Smooth muscle cell (in vitro differentiated cells): ENCODE data around the gene PLXNA1. TPM values are rescaled to one million over a fixed set of nuclear protein-coding genes. Genes with fewer than 3 reads are reported as not detected.

Experiments used
- DNase-seq: peaks from one replicate; lab custom pipeline; 2025; ENCODE audit not compliant: unreplicated experiment; lab: John Stamatoyannopoulos, UW
- H2AFZ ChIP-seq: fragments of 200-600 bp; sonication (generic); 2 replicates; pipeline ENCODE4 v1.6.0; 2016; ENCODE audit warnings: antibody characterized with exemption, low read depth, mild to moderate bottlenecking
- H3F3A ChIP-seq: fragments of 200-600 bp; sonication (generic); 2 replicates; pipeline ENCODE4 v1.6.0; 2017; ENCODE audit warnings: antibody characterized with exemption, low read depth
- H3K27ac ChIP-seq: fragments of 200-600 bp; sonication (generic); 2 replicates; pipeline ENCODE4 v1.5.1; 2016; ENCODE audit warnings: low read depth, mild to moderate bottlenecking
- H3K27me3 ChIP-seq: fragments of 200-600 bp; sonication (generic); 2 replicates; pipeline ENCODE4 v1.6.1; 2016; ENCODE audit warnings: low read depth, mild to moderate bottlenecking
- H3K36me3 ChIP-seq: fragments of 200-600 bp; sonication (generic); 2 replicates; pipeline ENCODE4 v1.5.1; 2016; ENCODE audit warnings: low read depth
- H3K4me1 ChIP-seq: fragments of 200-600 bp; sonication (generic); 2 replicates; pipeline ENCODE4 v1.5.1; 2016; ENCODE audit warnings: low read depth
- H3K4me2 ChIP-seq: fragments of 200-600 bp; sonication (generic); 2 replicates; pipeline ENCODE4 v1.6.0; 2016; ENCODE audit warnings: mild to moderate bottlenecking
- H3K4me3 ChIP-seq: fragments of 200-600 bp; sonication (generic); 2 replicates; pipeline ENCODE4 v1.5.1; 2016; ENCODE audit warnings: mild to moderate bottlenecking
- H3K79me2 ChIP-seq: fragments of 200-600 bp; sonication (generic); 2 replicates; pipeline ENCODE4 v1.6.0; 2016; ENCODE audit warnings: low read depth, mild to moderate bottlenecking
- H3K9ac ChIP-seq: fragments of 200-600 bp; sonication (generic); 2 replicates; pipeline ENCODE4 v1.6.0; 2016; ENCODE audit warnings: low read depth
- H3K9me3 ChIP-seq: fragments of 200-600 bp; sonication (generic); replicated peaks from 2 replicates; pipeline ENCODE4 v1.5.1; 2016; ENCODE audit warnings: low read depth
- H4K20me1 ChIP-seq: fragments of 200-600 bp; sonication (generic); 2 replicates; pipeline ENCODE4 v1.6.0; 2016; ENCODE audit warnings: low read depth
- WGBS: methylation state at CpG from one replicate; pipeline ENCODE4 v1.1.7; 2016; ENCODE audit warnings: low lambda C conversion rate; 5-methylcytosine and 5-hydroxymethylcytosine counted together
- polyA plus RNA-seq: library from polyadenylated mRNA; unstranded; fragments of >200 nt; fragmentation: Nextera tagmentation; extraction: Ambion mirVana; gene quantifications from 2 replicates; pipeline ENCODE4 v1.2.1, GENCODE V29; 2016
- total RNA-seq: library from RNA; depleted of rRNA; stranded (reverse); fragments of >200 nt; gene quantifications from 2 replicates; pipeline ENCODE4 v1.2.3, GENCODE V29; 2014
- TF ChIP-seq, protein P1 (sequence below): fragments of 200-600 bp; sonication (generic); IDR thresholded peaks from 2 replicates; pipeline ENCODE4 v1.5.1; 2017; ENCODE audit warnings: borderline replicate concordance, mild to moderate bottlenecking, antibody characterized with exemption; ENCODE audit not compliant: insufficient read depth, poor library complexity, severe bottlenecking

Gene PLXNA1
- total and polyA plus RNA-seq, 2 experiments from 2014 or later = 37.9 to 50.8 TPM

DNA sequence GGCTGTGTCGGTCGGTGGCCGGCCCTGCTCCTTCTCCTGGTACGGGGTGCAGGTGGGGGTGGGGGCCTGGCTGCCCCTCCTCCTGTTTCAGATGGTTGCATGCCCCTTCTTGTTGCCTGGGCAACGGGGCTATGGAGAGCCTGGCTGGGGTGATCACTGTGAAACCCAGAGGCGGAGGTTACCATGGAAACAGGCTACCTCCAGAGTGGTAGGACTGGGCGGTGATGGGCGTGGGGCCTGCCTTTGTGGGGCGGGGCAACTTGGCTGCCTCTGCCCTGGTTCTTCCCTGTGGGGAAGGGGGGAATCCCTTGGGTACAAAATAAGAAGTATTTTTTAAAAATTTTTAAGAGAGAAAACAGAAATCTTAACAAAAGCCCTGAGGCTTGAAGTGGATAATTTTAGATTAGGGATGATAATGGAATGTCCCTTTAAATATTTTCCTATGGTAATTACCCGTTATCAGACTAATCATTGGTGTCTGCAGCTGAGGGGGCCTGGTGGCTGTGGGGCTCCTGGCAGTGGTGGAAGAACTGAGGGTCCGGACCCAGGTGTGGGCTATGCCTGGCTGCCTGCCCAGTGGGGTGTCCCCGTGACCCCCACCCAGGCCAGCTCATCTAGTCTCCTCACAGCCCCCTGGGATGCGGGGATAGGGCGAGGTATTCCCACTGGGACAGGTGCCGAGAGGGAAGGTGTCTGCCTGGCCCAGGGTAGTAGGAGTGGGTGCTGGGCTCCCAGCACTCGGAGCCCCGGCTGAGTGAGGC lies 32.5 kb downstream of the PLXNA1 start:
- no peaks in the 10 kb centered on the region for H3K9me3 ChIP-seq
- H2AFZ ChIP-seq = no peak overlapping the region
- WGBS = 95% methylated on average over 17 of the region's 17 CpGs
- no peak for DNase-seq
- H3K27me3 ChIP-seq = no peaks in the 10 kb centered on the region
- no peaks in the 10 kb centered on the region for H3K36me3 ChIP-seq
- no peaks in the 10 kb centered on the region for H3K4me1 ChIP-seq
- H3K4me2 ChIP-seq = no peak overlapping the region
- H3F3A ChIP-seq = no peaks in the 10 kb centered on the region
- no peak overlapping the region for H3K27ac ChIP-seq
- TF ChIP-seq, protein P1, sequence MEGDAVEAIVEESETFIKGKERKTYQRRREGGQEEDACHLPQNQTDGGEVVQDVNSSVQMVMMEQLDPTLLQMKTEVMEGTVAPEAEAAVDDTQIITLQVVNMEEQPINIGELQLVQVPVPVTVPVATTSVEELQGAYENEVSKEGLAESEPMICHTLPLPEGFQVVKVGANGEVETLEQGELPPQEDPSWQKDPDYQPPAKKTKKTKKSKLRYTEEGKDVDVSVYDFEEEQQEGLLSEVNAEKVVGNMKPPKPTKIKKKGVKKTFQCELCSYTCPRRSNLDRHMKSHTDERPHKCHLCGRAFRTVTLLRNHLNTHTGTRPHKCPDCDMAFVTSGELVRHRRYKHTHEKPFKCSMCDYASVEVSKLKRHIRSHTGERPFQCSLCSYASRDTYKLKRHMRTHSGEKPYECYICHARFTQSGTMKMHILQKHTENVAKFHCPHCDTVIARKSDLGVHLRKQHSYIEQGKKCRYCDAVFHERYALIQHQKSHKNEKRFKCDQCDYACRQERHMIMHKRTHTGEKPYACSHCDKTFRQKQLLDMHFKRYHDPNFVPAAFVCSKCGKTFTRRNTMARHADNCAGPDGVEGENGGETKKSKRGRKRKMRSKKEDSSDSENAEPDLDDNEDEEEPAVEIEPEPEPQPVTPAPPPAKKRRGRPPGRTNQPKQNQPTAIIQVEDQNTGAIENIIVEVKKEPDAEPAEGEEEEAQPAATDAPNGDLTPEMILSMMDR = no peak
- H3K4me3 ChIP-seq = no peak overlapping the region
- H4K20me1 ChIP-seq = peaks cover 42% of the 10 kb centered on the region
- no peak overlapping the region for H3K9ac ChIP-seq
- H3K79me2 ChIP-seq = no peaks in the 10 kb centered on the region

GRCh38 chr3:127016043-127016343 lies 33.1 kb downstream of the PLXNA1 start:
- Histone ChIP-seq H3K9ac (no peak overlapping the region), H3K36me3 (no peaks in the 10 kb centered on the region), H3K4me2 (no peak overlapping the region), H3K27me3 (no peaks in the 10 kb centered on the region), H3K27ac (no peak overlapping the region), H2AFZ (no peak overlapping the region), H4K20me1 (peaks cover 36% of the 10 kb centered on the region), H3K4me1 (no peaks in the 10 kb centered on the region), H3K79me2 (no peaks in the 10 kb centered on the region), H3K4me3 (no peak overlapping the region), H3F3A (no peaks in the 10 kb centered on the region), H3K9me3 (no peaks in the 10 kb centered on the region)
- TF ChIP-seq, protein P1 = no peak
- no peak for DNase-seq
- WGBS = 99% methylated on average over 10 of the region's 10 CpGs

DNA sequence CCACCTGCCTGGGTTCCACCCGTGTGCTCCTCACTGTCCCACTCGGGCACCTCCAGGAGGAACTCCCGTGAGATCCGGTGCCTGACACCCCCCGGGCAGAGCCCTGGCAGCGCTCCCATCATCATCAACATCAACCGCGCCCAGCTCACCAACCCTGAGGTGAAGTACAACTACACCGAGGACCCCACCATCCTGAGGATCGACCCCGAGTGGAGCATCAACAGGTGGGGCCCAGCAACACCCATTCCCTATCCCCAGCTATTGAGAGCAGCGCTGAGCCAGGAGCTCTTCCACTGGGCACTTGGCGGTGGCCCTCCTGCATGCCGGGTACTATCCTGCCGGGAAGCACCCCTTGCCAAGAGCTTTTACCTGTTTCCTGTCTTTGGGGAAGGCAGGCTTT lies 33.5 kb downstream of the PLXNA1 start:
- Histone ChIP-seq H3K4me2 (no peak overlapping the region), H3F3A (no peaks in the 10 kb centered on the region), H3K9ac (no peak overlapping the region), H3K27me3 (no peaks in the 10 kb centered on the region), H4K20me1 (peaks cover 32% of the 10 kb centered on the region), H3K27ac (no peak overlapping the region), H3K4me3 (no peak overlapping the region), H3K9me3 (no peaks in the 10 kb centered on the region), H3K4me1 (no peaks in the 10 kb centered on the region), H2AFZ (no peak overlapping the region), H3K79me2 (no peaks in the 10 kb centered on the region), H3K36me3 (no peaks in the 10 kb centered on the region)
- DNase-seq = no peak
- WGBS = 98% methylated on average over 15 of the region's 15 CpGs
- TF ChIP-seq, protein P1 = no peak

DNA sequence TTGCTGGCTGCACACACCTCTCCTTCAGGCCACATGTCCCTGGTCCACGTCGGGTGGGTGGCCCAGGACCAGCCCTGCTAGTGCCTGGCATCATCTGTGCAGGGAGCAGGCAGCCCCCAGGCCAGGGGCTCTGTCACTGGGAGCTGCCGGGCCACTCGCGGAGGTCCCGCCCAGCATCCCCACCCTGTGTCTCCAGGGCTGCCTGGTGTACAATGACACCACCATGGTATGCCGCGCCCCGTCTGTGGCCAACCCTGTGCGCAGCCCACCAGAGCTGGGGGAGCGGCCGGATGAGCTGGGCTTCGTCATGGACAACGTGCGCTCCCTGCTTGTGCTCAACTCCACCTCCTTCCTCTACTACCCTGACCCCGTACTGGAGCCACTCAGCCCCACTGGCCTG lies 34.3 kb downstream of the PLXNA1 start:
- H2AFZ ChIP-seq = no peak overlapping the region
- H3K4me3 ChIP-seq = no peak overlapping the region
- whole genome bisulfite sequencing = 96% methylated on average over 3 of the region's 16 CpGs
- H3K9me3 ChIP-seq = no peaks in the 10 kb centered on the region
- no peak overlapping the region for H3K9ac ChIP-seq
- no peaks in the 10 kb centered on the region for H3K36me3 ChIP-seq
- no peaks in the 10 kb centered on the region for H3K79me2 ChIP-seq
- H3K27ac ChIP-seq = no peak overlapping the region
- no peak overlapping the region for H3K4me2 ChIP-seq
- H4K20me1 ChIP-seq = peaks cover 25% of the 10 kb centered on the region
- H3K4me1 ChIP-seq = no peaks in the 10 kb centered on the region
- no peaks in the 10 kb centered on the region for H3K27me3 ChIP-seq
- no peak for DNase-seq
- H3F3A ChIP-seq = no peaks in the 10 kb centered on the region
- TF ChIP-seq, protein P1 = no peak
